Measurements from ENCODE around the gene ARHGAP8.

ARHGAP8 gene

DNA sequence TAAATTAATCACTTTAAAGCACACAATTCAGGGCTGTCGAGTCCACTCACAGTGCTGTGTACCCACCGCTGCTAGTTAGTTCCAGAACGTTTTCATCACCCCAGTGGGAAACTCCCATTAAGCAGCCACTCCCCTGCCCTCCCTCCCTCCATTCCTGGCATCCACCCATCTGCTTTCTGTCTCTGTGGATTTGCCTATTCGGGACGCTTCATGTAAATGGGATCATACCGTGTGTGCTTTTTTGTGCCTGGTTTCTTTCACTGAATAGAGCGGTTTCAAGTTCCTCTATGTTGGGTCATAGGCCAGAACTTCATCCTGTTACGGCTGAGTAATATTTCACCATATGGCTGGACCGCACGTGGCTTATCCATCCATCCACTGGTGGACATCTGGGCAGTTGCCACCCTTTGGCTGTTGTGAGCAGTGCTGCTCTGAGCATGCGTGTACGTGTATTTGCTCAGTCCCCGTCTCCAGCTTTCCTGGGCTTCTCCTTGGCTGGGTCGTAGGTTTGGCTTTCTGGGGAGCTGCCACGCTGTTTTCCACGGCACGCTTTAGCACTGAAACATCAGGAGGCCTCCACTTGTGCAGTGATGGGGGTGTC is 30.1 kb downstream of the ARHGAP8 start:
- H3K27ac ChIP-seq (ENCODE audit: low read length): no peak overlapping the region
- no peaks in the 10 kb centered on the region for H3K4me1 ChIP-seq (ENCODE audit: insufficient read depth, low read length)
- H3K4me3 ChIP-seq (ENCODE audit: low read length): no peak overlapping the region
- H3K9me3 ChIP-seq (ENCODE audit: insufficient read depth, low read depth, low read length): no peaks in the 10 kb centered on the region
- H3K9ac ChIP-seq (ENCODE audit: low read depth, low read length): no peak overlapping the region
- H3K36me3 ChIP-seq (ENCODE audit: insufficient read depth, low read depth, low read length): peaks cover 11% of the 10 kb centered on the region
- no peaks in the 10 kb centered on the region for H3K27me3 ChIP-seq (ENCODE audit: insufficient read depth, low read length)

- H3K9ac ChIP-seq (ENCODE audit: low read depth, low read length): no peak overlapping the region
- no peaks in the 10 kb centered on the region for H3K27me3 ChIP-seq (ENCODE audit: insufficient read depth, low read length)
- H3K4me3 ChIP-seq (ENCODE audit: low read length): no peak overlapping the region
- no peaks in the 10 kb centered on the region for H3K9me3 ChIP-seq (ENCODE audit: insufficient read depth, low read depth, low read length)
- H3K4me1 ChIP-seq (ENCODE audit: insufficient read depth, low read length): no peaks in the 10 kb centered on the region
- H3K36me3 ChIP-seq (ENCODE audit: insufficient read depth, low read depth, low read length): peaks cover 14% of the 10 kb centered on the region
- H3K27ac ChIP-seq (ENCODE audit: low read length): no peak overlapping the region
Observed at GRCh38 chr22:44783091-44783490, 30.7 kb downstream of the ARHGAP8 start.

DNA sequence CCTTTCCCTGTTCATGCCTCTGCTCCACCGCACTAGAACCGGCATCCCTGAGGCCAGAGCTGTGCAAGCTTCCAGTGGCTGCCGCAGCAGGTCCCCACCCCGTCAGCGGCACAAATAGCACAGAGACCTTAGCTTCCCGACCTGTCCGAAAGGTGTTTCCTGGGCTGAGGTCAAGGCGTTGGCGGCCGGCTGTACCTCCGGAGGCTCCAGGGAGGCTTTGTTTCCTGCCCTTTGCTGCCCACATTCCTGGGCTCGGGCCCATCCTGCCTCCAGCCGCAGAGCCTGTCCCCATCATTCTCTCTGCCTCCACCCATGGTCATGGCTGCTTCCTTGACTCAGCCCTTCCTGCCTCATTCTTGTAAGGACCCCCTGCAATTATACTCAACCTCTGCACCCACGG is 31.2 kb downstream of the ARHGAP8 start:
- Histone ChIP-seq H3K4me3 (ENCODE audit: low read length) (no peak overlapping the region), H3K9me3 (ENCODE audit: insufficient read depth, low read depth, low read length) (no peaks in the 10 kb centered on the region), H3K27ac (ENCODE audit: low read length) (no peak overlapping the region), H3K36me3 (ENCODE audit: insufficient read depth, low read depth, low read length) (peaks cover 14% of the 10 kb centered on the region), H3K4me1 (ENCODE audit: insufficient read depth, low read length) (no peaks in the 10 kb centered on the region), H3K9ac (ENCODE audit: low read depth, low read length) (no peak overlapping the region), H3K27me3 (ENCODE audit: insufficient read depth, low read length) (no peaks in the 10 kb centered on the region)

- H3K36me3 ChIP-seq (ENCODE audit: insufficient read depth, low read depth, low read length): peaks cover 14% of the 10 kb centered on the region
- no peak overlapping the region for H3K4me3 ChIP-seq (ENCODE audit: low read length)
- H3K4me1 ChIP-seq (ENCODE audit: insufficient read depth, low read length): no peaks in the 10 kb centered on the region
- H3K9me3 ChIP-seq (ENCODE audit: insufficient read depth, low read depth, low read length): no peaks in the 10 kb centered on the region
- H3K27ac ChIP-seq (ENCODE audit: low read length): no peak overlapping the region
- H3K9ac ChIP-seq (ENCODE audit: low read depth, low read length): no peak overlapping the region
- no peaks in the 10 kb centered on the region for H3K27me3 ChIP-seq (ENCODE audit: insufficient read depth, low read length)
Observed at GRCh38 chr22:44786136-44786535, 33.8 kb downstream of the ARHGAP8 start.

- H3K27ac ChIP-seq (ENCODE audit: low read length): no peak overlapping the region
- no peaks in the 10 kb centered on the region for H3K27me3 ChIP-seq (ENCODE audit: insufficient read depth, low read length)
- peaks cover 14% of the 10 kb centered on the region for H3K36me3 ChIP-seq (ENCODE audit: insufficient read depth, low read depth, low read length)
- H3K4me1 ChIP-seq (ENCODE audit: insufficient read depth, low read length): no peaks in the 10 kb centered on the region
- no peaks in the 10 kb centered on the region for H3K9me3 ChIP-seq (ENCODE audit: insufficient read depth, low read depth, low read length)
- H3K9ac ChIP-seq (ENCODE audit: low read depth, low read length): no peak overlapping the region
- H3K4me3 ChIP-seq (ENCODE audit: low read length): no peak overlapping the region
Observed at GRCh38 chr22:44786610-44787009, 34.2 kb downstream of the ARHGAP8 start.

DNA sequence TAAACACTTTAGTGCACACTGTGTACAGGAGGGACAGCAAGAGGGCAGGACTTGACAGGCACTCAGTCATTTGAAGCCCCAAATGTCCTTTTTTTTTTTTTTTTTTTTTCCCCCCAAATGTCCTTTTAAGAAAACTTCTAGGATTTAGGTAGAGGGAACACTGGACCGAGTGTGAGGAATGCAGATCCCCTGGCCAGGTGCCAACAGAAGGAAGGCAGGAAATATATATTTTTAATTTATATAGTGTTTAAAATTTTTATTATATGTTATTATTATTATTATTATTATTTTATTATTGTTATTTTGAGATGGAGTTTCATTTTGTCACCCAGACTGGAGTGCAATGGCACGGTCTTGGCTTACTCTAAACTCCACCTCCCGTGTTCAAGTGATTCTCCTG is 35.5 kb downstream of the ARHGAP8 start:
- Histone ChIP-seq H3K4me1 (ENCODE audit: insufficient read depth, low read length) (no peaks in the 10 kb centered on the region), H3K27me3 (ENCODE audit: insufficient read depth, low read length) (no peaks in the 10 kb centered on the region), H3K9ac (ENCODE audit: low read depth, low read length) (no peak overlapping the region), H3K9me3 (ENCODE audit: insufficient read depth, low read depth, low read length) (no peaks in the 10 kb centered on the region), H3K36me3 (ENCODE audit: insufficient read depth, low read depth, low read length) (peaks cover 14% of the 10 kb centered on the region), H3K4me3 (ENCODE audit: low read length) (no peak overlapping the region), H3K27ac (ENCODE audit: low read length) (no peak overlapping the region)

- Histone ChIP-seq H3K9ac (ENCODE audit: low read depth, low read length) (no peak overlapping the region), H3K36me3 (ENCODE audit: insufficient read depth, low read depth, low read length) (no peaks in the 10 kb centered on the region), H3K4me1 (ENCODE audit: insufficient read depth, low read length) (peaks cover 19% of the 10 kb centered on the region; the same call in 1 of the 2 replicates), H3K9me3 (ENCODE audit: insufficient read depth, low read depth, low read length) (no peaks in the 10 kb centered on the region), H3K4me3 (ENCODE audit: low read length) (no peak overlapping the region), H3K27me3 (ENCODE audit: insufficient read depth, low read length) (no peaks in the 10 kb centered on the region), H3K27ac (ENCODE audit: low read length) (no peak overlapping the region)
Observed at GRCh38 chr22:44793106-44793505, 40.7 kb downstream of the ARHGAP8 start.

DNA sequence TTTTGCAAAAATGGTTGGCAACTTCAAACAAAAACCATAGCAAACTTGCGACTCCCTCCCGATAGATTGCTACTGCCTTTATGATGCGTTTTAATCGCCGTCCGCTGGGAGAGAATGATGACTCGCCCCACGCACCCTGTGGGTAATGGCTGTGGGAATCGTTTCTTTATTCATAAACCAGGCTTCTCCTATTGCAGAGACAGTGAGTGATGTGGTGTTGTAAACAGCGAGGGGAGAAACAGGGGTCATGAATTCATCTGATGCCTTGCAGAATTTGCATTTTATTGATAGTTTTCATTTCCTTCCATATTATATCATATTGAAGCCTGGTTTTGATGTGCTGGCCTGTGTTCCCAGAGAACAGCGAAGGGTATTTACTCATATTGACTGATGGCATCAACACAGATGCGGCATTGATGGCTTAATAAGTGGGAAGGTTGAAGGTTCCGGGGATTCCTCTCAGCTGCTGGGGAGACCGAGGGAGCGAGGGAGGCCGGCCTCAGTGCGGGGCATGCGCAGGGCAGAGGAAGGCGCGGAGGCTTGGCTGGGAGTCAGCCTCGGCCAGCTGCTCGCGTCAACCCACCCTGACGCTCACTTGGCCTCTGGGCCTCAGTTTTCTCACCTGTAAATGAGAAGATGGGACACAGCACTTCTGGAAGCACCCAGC is 41.3 kb downstream of the ARHGAP8 start:
- no peak overlapping the region for H3K9ac ChIP-seq (ENCODE audit: low read depth, low read length)
- H3K27me3 ChIP-seq (ENCODE audit: insufficient read depth, low read length): no peaks in the 10 kb centered on the region
- H3K9me3 ChIP-seq (ENCODE audit: insufficient read depth, low read depth, low read length): no peaks in the 10 kb centered on the region
- no peaks in the 10 kb centered on the region for H3K36me3 ChIP-seq (ENCODE audit: insufficient read depth, low read depth, low read length)
- H3K4me1 ChIP-seq (ENCODE audit: insufficient read depth, low read length): peaks cover 19% of the 10 kb centered on the region; the same call in 1 of the 2 replicates
- H3K4me3 ChIP-seq (ENCODE audit: low read length): no peak overlapping the region
- no peak overlapping the region for H3K27ac ChIP-seq (ENCODE audit: low read length)

GRCh38 chr22:44795701-44796630 is 43.6 kb downstream of the ARHGAP8 start:
- Histone ChIP-seq H3K27ac (ENCODE audit: low read length) (peak overlapping the region; percentile 86), H3K27me3 (ENCODE audit: insufficient read depth, low read length) (no peaks in the 10 kb centered on the region), H3K4me3 (ENCODE audit: low read length) (peak overlapping the region; percentile 39; the same call in 1 of the 2 replicates), H3K9me3 (ENCODE audit: insufficient read depth, low read depth, low read length) (no peaks in the 10 kb centered on the region), H3K9ac (ENCODE audit: low read depth, low read length) (peak overlapping the region; percentile 66), H3K4me1 (ENCODE audit: insufficient read depth, low read length) (peaks cover 19% of the 10 kb centered on the region; the same call in 1 of the 2 replicates), H3K36me3 (ENCODE audit: insufficient read depth, low read depth, low read length) (no peaks in the 10 kb centered on the region)

DNA sequence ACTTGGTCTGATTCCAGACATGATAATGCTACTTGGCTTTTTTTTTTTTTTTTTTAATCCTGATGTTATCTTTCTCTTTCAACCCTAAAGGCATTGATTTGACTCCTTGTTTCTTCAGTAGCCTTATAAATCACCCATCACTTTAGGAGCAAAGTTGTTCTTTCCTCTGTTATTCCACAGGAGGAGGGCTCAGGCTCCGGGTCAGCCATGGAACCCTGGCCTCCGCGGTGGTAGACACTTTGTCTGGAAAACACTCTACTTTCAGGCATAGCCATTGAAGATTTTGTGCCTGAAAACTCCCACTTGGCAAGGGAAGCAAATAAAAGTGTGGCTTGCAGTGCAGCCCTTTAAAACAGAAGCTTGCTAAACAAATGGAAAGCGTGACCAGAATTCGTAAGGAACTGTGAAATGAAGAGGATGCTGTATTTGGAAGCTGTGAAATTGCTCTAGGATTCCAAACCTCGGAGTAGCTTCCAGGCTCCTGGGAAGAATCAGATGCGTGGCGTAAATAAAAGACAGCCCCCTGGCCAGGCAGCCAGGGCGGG is 44.9 kb downstream of the ARHGAP8 start:
- peaks cover 19% of the 10 kb centered on the region; the same call in 1 of the 2 replicates for H3K4me1 ChIP-seq (ENCODE audit: insufficient read depth, low read length)
- H3K9ac ChIP-seq (ENCODE audit: low read depth, low read length): no peak overlapping the region
- H3K36me3 ChIP-seq (ENCODE audit: insufficient read depth, low read depth, low read length): no peaks in the 10 kb centered on the region
- no peak overlapping the region for H3K27ac ChIP-seq (ENCODE audit: low read length)
- no peaks in the 10 kb centered on the region for H3K27me3 ChIP-seq (ENCODE audit: insufficient read depth, low read length)
- H3K9me3 ChIP-seq (ENCODE audit: insufficient read depth, low read depth, low read length): no peaks in the 10 kb centered on the region
- H3K4me3 ChIP-seq (ENCODE audit: low read length): no peak overlapping the region

GRCh38 chr22:44799077-44799945 is 46.9 kb downstream of the ARHGAP8 start:
- Histone ChIP-seq H3K27me3 (ENCODE audit: insufficient read depth, low read length) (no peaks in the 10 kb centered on the region), H3K36me3 (ENCODE audit: insufficient read depth, low read depth, low read length) (no peaks in the 10 kb centered on the region), H3K4me3 (ENCODE audit: low read length) (no peak overlapping the region), H3K9ac (ENCODE audit: low read depth, low read length) (no peak overlapping the region), H3K4me1 (ENCODE audit: insufficient read depth, low read length) (peaks cover 16% of the 10 kb centered on the region; the same call in 1 of the 2 replicates), H3K27ac (ENCODE audit: low read length) (no peak overlapping the region), H3K9me3 (ENCODE audit: insufficient read depth, low read depth, low read length) (no peaks in the 10 kb centered on the region)

Measured in iPS-20b (cell line).